ENCODE results near the gene EBF3.

The EBF3 gene

GRCh38 chr10:129908406-129908805 lies 55.7 kb downstream of the EBF3 start:
- no peak for TF ChIP-seq CTCF (IDR thresholded peaks at IDR 0.05; ENCODE audit: low read depth, low read length)
- no peak overlapping the region for H3K4me3 ChIP-seq (replicated peaks in 1 of 2; ENCODE audit: low read depth in 2 of 2, low read length in 2 of 2)
- DNase-seq (ENCODE audit: low read depth in 2 of 2): no peak

- H3K4me3 ChIP-seq (replicated peaks in 1 of 2; ENCODE audit: low read depth in 2 of 2, low read length in 2 of 2): no peak overlapping the region
- TF ChIP-seq CTCF (IDR thresholded peaks at IDR 0.05; ENCODE audit: low read depth, low read length): no peak
- DNase-seq (ENCODE audit: low read depth in 2 of 2): no peak
These were observed 58.5 kb downstream of the EBF3 start for GRCh38 chr10:129905553-129905952.

GRCh38 chr10:129904323-129904722 lies 59.8 kb downstream of the EBF3 start:
- no peak for DNase-seq (ENCODE audit: low read depth in 2 of 2)
- no peak for TF ChIP-seq CTCF (IDR thresholded peaks at IDR 0.05; ENCODE audit: low read depth, low read length)
- no peak overlapping the region for H3K4me3 ChIP-seq (replicated peaks in 1 of 2; ENCODE audit: low read depth in 2 of 2, low read length in 2 of 2)

GRCh38 chr10:129901389-129902006 lies 62.6 kb downstream of the EBF3 start:
- no peak for TF ChIP-seq CTCF (IDR thresholded peaks at IDR 0.05; ENCODE audit: low read depth, low read length)
- DNase-seq (ENCODE audit: low read depth in 2 of 2): no peak
- no peak overlapping the region for H3K4me3 ChIP-seq (replicated peaks in 1 of 2; ENCODE audit: low read depth in 2 of 2, low read length in 2 of 2)

- no peak overlapping the region for H3K4me3 ChIP-seq (replicated peaks in 1 of 2; ENCODE audit: low read depth in 2 of 2, low read length in 2 of 2)
- no peak for DNase-seq (ENCODE audit: low read depth in 2 of 2)
- TF ChIP-seq CTCF (IDR thresholded peaks at IDR 0.05; ENCODE audit: low read depth, low read length): no peak
These were observed 63.2 kb downstream of the EBF3 start for GRCh38 chr10:129900825-129901224.

GRCh38 chr10:129899276-129900130 lies 64.6 kb downstream of the EBF3 start:
- DNase-seq (ENCODE audit: low read depth in 2 of 2): no peak
- H3K4me3 ChIP-seq (replicated peaks in 1 of 2; ENCODE audit: low read depth in 2 of 2, low read length in 2 of 2): no peak overlapping the region
- TF ChIP-seq CTCF (IDR thresholded peaks at IDR 0.05; ENCODE audit: low read depth, low read length): no peak

Data from cardiac fibroblast (primary cell).